RWPE1 (cell line): ENCODE results near the gene GRK6.

Experiments used
- CTCF ChIA-PET: fragments of 350-600 bp; sonication (Branson Sonifier 250); formaldehyde crosslinking; extraction: SDS; loops from one replicate; lab custom pipeline; 2021; lab: Yijun Ruan, JAX
- POLR2A ChIA-PET: fragments of 400-600 bp; formaldehyde crosslinking; extraction: SDS; loops from one replicate; lab custom pipeline; 2020; ENCODE audit warnings: antibody characterized with exemption; ENCODE audit not compliant: low non-redundant PET; lab: Yijun Ruan, JAX
- DNase-seq: peaks from one replicate; pipeline ENCODE4 v3.0.0; 2012; ENCODE audit warnings: low spot score
- H3K27ac ChIP-seq: fragments of 450-650 bp; 2 replicates; pipeline ENCODE4 v1.5.1; 2017
- TF ChIP-seq, protein P1 (sequence below): fragments of 450-650 bp; conservative IDR thresholded peaks from 2 replicates; pipeline ENCODE4 v1.5.1; 2017; ENCODE audit warnings: low read depth, mild to moderate bottlenecking

GRK6 gene

DNA sequence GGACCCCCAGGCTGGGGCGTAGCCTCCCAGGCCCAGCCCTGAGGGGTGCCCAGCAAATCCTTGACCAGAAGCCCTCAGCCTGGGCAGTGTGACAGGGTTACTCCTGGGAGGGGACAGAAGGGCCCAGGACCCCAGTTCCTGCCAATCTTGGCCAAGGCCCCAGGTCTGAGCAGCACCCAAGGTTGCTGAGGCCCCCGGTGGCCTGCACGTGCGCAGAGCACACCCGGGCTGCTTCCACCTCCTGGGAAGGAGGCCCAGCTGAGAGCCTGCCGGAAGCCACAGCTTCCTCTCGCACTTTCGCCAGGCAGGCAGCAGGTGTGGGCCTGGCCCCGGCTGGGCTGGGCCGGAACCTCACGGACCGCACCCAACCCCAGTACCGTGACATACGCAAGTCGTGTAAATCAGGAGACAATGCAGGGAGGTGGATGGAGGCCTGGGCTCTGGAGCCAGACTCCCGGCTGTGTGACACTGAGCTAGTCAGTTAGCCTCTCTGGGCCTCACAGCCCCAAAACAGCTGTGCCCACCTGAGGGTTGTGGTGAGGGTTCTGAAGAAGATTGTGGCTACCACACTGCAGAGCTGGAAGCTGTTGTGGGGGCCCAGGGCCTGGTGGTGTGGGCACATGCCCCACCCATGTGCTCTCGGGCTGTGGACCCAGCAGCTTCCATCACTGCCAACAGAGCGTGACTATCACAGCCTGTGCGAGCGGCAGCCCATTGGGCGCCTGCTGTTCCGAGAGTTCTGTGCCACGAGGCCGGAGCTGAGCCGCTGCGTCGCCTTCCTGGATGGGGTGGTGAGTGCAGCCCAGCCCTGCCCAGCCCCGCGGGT, 5.1 kb downstream of the GRK6 start:
- CTCF ChIA-PET = interaction anchor here (0.5 to 9.8 kb wide), 6 partner anchors 12 to 162 kb away, joined by 3 to 100 read pairs (median 4); partner anchors contain the start of gene PRR7
- TF ChIP-seq, protein P1, sequence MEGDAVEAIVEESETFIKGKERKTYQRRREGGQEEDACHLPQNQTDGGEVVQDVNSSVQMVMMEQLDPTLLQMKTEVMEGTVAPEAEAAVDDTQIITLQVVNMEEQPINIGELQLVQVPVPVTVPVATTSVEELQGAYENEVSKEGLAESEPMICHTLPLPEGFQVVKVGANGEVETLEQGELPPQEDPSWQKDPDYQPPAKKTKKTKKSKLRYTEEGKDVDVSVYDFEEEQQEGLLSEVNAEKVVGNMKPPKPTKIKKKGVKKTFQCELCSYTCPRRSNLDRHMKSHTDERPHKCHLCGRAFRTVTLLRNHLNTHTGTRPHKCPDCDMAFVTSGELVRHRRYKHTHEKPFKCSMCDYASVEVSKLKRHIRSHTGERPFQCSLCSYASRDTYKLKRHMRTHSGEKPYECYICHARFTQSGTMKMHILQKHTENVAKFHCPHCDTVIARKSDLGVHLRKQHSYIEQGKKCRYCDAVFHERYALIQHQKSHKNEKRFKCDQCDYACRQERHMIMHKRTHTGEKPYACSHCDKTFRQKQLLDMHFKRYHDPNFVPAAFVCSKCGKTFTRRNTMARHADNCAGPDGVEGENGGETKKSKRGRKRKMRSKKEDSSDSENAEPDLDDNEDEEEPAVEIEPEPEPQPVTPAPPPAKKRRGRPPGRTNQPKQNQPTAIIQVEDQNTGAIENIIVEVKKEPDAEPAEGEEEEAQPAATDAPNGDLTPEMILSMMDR = no peak
- no peak for DNase-seq
- POLR2A ChIA-PET = no interaction called here
- H3K27ac ChIP-seq = peak overlapping the region; percentile 94

DNA sequence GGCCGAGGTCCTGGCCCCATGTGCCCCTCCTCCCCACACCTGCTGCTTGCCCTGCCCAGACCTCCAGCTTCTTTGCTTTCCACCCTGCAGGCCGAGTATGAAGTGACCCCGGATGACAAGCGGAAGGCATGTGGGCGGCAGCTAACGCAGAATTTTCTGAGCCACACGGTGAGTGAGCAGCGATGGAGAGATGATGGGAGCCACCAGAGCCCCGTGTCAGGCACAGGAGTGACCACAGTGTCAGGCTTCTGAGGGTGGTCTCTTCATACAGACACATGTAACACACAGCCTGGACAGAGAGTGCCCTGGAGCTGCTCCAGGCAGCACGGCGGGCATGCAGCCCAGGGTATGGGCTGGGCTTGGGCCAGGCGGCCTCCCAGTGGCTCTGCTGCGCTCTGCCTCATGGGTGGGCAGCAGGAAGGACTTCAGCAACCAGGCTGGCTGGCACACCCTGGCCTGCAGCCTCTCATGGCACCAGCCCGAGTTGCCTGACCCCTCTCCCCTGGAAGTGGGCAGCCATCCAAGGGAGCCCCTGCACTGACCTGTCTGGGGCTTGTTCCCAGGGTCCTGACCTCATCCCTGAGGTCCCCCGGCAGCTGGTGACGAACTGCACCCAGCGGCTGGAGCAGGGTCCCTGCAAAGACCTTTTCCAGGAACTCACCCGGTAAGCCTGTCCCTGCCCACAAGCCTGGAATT, 5.8 kb downstream of the GRK6 start:
- POLR2A ChIA-PET = no interaction called here
- peak overlapping the region; percentile 94 for H3K27ac ChIP-seq
- CTCF ChIA-PET = interaction anchor here (1.0 to 9.8 kb wide), 3 partner anchors 28 to 42 kb away, joined by 3 to 100 read pairs (median 5); no protein-coding TSS in a partner anchor
- TF ChIP-seq, protein P1 = no peak
- no peak for DNase-seq

DNA sequence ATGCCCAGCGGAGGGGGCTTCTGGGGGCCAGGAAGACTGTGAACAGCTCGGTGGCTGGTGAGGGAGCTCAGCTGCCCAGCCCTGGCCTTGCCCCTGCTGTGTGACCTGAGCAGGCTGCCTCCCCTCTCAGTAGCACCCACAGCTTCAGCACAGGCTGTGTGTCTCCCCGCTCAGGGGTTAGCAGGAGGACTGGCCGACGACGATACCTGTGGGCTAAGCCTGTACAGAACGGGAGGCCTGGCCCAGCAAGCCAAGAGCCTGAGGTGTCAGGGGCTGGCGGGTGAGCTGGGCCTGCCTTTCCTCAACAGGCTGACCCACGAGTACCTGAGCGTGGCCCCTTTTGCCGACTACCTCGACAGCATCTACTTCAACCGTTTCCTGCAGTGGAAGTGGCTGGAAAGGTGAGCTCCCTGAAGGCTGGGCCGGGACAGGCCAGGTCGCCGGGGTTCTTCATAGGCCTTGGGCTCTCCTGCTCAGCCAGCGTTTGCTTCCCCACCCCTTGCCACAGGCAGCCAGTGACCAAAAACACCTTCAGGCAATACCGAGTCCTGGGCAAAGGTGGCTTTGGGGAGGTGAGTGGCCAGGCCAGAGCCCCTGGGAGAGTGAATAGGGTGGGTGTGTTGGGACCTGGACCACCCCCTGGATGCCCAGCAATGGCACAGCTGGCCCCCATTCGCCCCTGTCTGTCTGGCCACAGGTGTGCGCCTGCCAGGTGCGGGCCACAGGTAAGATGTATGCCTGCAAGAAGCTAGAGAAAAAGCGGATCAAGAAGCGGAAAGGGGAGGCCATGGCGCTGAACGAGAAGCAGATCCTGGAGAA, 6.6 kb downstream of the GRK6 start:
- DNase-seq = no peak
- H3K27ac ChIP-seq = peak overlapping the region; percentile 94
- ChIA-PET POLR2A (no interaction called here), CTCF (interaction anchor here (0.7 to 2.0 kb wide), 4 partner anchors 21 to 61 kb away, joined by 3 to 5 read pairs (median 4); no protein-coding TSS in a partner anchor)
- TF ChIP-seq, protein P1 = no peak

DNA sequence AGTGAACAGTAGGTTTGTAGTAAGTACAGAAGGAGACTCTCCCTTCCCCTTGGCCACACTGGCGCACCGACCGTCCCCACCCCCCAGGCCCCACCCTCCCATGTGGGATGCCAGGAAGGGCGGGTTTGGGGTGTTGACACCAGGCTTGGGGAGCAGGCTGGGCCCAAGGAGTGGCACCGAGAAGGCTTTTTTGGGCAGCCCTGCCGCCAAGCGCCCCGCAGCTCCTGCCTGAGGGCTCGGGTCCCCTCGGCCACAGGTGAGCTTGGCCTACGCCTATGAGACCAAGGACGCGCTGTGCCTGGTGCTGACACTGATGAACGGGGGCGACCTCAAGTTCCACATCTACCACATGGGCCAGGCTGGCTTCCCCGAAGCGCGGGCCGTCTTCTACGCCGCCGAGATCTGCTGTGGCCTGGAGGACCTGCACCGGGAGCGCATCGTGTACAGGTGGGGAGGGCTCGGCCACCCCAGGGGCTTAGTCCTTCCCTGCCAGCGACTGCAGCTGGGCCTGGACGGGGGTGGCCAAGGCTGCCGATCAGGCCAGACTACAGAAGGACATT, 7.3 kb downstream of the GRK6 start:
- CTCF ChIA-PET = interaction anchor here (0.6 to 2.0 kb wide), 6 partner anchors 21 to 62 kb away, joined by 3 to 5 read pairs (median 3); no protein-coding TSS in a partner anchor
- POLR2A ChIA-PET = interaction anchor here (0.7 kb wide), 1 partner anchor 29 kb away, joined by 3 read pairs; no protein-coding TSS in a partner anchor
- H3K27ac ChIP-seq = peak overlapping the region; percentile 94
- TF ChIP-seq, protein P1 = no peak
- no peak for DNase-seq

DNA sequence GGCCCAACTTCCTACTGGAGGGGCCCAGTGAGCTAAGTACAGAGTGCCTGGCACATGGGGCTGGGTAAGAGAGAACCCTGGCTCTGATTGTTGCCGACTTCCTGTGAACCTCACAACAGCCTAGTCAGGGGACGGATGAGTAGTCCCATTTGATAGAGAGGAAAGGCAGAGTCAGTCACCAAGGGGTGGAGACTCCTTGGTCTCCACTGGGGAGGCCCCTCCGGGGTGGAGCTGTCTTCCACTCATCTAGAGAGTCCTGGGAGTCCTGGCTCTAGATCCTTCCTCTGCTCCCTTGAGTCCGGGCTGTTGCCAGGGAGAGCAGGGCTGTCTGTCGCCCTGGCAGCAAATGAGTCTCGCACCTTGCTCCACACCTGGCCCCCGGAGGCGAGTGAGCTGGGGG, 8.0 kb downstream of the GRK6 start:
- no peak for DNase-seq
- peak overlapping the region; percentile 94 for H3K27ac ChIP-seq
- TF ChIP-seq, protein P1 = no peak
- ChIA-PET CTCF (interaction anchor here (0.6 to 1.2 kb wide), 3 partner anchors 30 to 353 kb away, joined by 3 read pairs; no protein-coding TSS in a partner anchor), POLR2A (interaction anchor here (0.7 kb wide), 1 partner anchor 30 kb away, joined by 3 read pairs; no protein-coding TSS in a partner anchor)
